ENCODE results near the gene ADGRL3.
"Not testable (repeated sequence)": the region's sequence is repeated elsewhere in the genome, so short reads cannot be mapped to it uniquely, and the experiment has no call there.

Gene ADGRL3

DNA sequence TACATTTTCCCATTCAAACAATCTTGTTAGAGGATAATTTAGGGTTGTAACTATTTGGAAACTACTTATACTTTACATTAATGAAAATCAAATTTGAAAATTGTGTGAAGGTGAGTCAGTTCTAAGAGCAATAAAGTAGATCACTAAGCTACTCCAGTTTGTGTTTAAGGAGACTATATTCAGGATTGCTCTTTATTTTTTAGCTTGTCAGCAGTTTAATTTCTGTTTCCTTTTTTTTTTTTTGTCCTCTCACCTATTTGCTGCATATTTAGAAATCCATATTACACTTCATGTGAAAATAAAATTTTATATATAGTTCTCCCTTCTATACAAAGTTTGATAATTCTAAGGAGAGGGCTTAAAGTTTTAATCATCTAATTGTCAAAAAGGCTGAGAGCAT, 691.8 kb downstream of the ADGRL3 start:
- DNase-seq (ENCODE audit: low read depth, low spot score), result no peak

- no peak for DNase-seq (ENCODE audit: low read depth, low spot score)
These were observed 696.5 kb downstream of the ADGRL3 start for GRCh38 chr4:61896634-61897033.

GRCh38 chr4:61909031-61909430, 708.9 kb downstream of the ADGRL3 start:
- no peak for DNase-seq (ENCODE audit: low read depth, low spot score)

DNA sequence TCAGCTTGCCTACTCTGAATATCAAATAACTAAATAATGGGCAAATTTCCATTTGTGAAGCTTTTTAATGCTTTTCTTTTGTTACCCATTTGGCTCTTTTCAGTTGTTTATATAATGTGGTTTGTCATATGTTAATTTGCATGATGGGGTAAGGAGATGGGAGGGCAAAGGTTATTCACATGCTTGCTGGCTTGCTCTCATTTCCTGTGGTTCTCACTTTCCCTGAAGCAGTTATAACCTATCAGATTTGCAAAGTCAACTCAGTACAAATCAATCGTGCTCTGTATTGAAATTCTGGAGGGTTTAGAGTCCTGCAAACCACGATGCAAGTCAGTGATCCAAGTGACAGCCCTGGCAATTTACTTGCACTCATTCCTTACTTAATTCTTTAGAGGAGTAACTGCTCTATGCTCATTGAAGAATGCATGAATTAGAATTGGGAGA, 711.2 kb downstream of the ADGRL3 start:
- peak; percentile 14 for DNase-seq (ENCODE audit: low read depth, low spot score)

- DNase-seq (ENCODE audit: low read depth, low spot score), result no peak
These were observed 713.5 kb downstream of the ADGRL3 start for GRCh38 chr4:61913619-61914018.

DNA sequence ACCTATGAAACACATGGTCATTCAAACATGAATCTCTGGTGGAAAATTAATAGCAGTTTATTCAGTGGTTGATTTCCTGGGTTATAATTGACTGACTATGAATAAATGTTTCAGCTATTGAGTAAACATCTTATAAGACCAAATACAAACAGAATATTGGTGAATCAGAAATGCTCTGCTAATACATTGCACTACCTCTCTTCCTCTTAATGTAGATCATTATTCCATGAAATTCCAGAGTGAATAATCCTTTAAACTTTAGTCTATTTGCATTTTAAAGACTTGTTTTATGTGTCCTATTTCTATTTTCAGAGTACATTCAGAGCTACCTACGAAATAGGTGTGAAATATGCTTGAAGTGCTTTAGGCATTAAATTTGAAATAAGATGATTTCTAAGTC, 715.4 kb downstream of the ADGRL3 start:
- DNase-seq (ENCODE audit: low read depth, low spot score), result no peak

DNA sequence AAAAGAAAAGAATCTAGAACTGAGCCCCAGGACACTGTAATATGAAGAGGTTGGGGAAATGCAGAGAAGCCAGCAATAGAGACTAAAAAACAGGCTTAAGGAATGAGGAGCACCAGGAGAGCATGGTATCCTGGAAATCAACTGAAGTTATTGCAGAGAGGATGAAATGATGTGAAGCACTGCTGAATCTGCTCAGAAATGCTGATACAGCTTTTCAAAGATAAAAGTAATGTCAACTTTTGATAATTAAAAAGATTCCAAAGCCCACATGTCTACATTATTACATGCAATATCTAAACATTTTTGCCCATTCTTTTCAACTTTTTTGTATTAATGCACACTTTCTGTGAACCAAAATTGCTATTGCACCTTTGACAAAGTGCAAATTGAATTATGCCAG, 718.4 kb downstream of the ADGRL3 start:
- no peak for DNase-seq (ENCODE audit: low read depth, low spot score)

- no peak for DNase-seq (ENCODE audit: low read depth, low spot score)
These were observed 718.9 kb downstream of the ADGRL3 start for GRCh38 chr4:61918987-61919386.

- no peak for DNase-seq (ENCODE audit: low read depth, low spot score)
These were observed 719.4 kb downstream of the ADGRL3 start for GRCh38 chr4:61919561-61919960.

DNA sequence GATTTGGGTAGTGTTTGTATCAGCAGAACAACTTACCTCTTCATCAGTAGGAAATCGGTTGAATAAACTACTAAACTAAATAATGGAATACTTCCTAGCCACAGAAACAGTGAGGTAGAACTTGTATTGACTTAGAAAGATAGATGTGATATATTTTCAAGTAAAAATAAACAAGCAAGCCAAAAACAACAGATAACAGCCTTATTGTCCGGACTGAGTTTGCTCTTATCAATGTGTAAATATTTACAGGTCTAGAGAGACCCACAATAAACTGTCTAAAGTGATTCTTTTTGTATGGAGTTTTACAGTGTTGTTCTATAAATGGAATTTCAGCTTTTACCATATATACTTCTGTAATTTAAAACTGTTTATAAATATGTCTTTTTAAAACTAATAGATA, 721.8 kb downstream of the ADGRL3 start:
- no peak for DNase-seq (ENCODE audit: low read depth, low spot score)

DNA sequence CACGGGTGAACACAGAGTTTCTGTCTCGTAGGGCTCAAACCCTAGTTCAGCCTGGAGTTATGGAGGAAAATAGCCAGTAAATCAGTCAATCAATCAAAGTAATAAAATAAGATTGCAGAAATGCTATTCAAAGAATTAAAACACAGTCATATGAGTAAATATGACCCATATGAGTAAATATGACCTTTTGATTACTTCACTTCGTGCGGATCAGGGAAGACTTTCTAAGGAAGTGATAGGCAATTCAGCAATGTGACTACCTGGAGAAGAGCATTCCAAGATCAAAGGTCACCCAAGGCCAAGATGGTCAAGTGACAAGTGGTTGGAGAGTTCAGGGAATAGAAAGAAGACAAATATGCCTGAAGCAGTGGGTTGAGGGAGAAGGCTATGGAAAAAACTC, 722.6 kb downstream of the ADGRL3 start:
- DNase-seq (ENCODE audit: low read depth, low spot score), result no peak

DNA sequence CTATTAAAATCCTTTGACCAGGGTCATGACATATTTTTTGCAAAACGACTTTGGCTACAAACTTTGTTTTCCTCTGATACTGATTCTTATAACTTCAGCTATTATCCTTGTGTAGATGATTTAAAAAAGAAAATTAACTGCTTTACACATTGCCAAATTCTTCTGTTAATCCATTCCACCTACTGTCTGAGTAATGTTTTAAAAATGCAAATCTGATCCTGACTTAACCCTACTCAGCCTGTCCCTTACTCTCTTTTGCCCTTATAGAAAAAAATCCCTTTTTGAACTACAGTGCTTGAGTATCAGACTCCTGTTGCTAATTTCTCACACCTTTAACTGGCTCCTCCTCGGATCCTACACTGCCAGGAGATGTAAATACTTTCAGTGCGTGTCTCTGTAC, 723.1 kb downstream of the ADGRL3 start:
- DNase-seq (ENCODE audit: low read depth, low spot score), result no peak

GRCh38 chr4:61924131-61924530, 724.0 kb downstream of the ADGRL3 start:
- no peak for DNase-seq (ENCODE audit: low read depth, low spot score)

DNA sequence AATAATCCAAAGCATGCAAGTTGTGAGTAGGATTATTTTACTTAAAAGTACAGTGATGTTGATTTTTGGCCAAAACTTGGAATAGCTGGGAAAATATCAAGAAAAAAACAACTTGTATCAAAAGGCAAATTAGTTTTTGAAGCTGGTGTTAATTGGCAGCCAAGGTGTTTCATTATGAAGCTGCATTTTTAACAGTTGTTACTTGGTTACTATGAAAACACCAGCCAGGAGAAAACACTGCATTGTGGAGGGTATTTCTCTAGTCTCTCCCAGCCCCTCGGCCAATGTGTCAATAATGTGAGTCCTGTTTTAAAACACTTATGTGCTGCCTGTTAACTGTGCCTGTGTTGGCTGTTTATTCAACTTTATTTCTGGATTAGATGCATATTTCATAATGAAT, 733.4 kb downstream of the ADGRL3 start:
- DNase-seq (ENCODE audit: low read depth, low spot score), result no peak

DNA sequence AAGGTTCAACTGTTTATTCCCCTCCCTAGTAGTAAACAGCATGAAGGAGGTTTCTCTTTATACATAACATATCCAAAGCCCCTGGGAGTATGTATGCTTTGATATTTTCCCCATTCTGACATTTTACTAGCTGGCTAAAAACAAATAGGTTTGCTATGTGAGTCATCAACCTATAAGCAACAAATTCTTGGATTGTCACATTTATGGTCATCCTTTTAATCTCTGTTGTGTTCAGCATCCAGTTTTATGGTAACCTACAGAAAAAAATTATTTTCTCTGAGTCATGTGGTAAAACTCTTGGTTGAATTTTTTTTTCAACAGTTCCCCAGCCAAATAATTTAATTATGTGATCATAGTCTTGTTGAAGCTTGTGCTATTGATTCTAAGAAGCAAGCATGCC, 734.1 kb downstream of the ADGRL3 start:
- DNase-seq (ENCODE audit: low read depth, low spot score), result no peak

GRCh38 chr4:61938250-61938846, 738.2 kb downstream of the ADGRL3 start:
- peak; percentile 10 for DNase-seq (ENCODE audit: low read depth, low spot score)

DNA sequence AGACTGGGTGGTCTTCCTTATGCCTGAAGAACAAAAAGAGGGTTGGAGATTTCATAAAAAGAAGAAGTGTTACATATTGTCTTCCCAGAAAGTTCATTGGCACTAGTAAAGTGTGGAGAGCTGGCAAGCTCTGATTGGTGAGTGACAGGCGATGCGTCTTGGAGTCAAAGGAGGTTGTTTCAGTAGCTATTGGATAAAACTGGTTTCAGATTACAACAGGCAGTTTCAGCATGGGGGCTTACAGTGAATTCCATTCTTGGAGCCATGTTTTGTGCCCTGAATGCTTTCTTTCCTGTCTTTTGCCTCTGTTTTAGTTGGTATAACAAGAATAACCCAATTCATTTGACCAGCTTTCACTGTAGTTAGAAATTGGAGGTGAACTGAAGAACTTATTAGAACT, 750.5 kb downstream of the ADGRL3 start:
- peak; percentile 16 for DNase-seq (ENCODE audit: low read depth, low spot score)

- no peak for DNase-seq (ENCODE audit: low read depth, low spot score)
These were observed 753.3 kb downstream of the ADGRL3 start for GRCh38 chr4:61953386-61953785.

- DNase-seq (ENCODE audit: low read depth, low spot score), result peak; percentile 18
These were observed 758.5 kb downstream of the ADGRL3 start for GRCh38 chr4:61958591-61958990.

DNA sequence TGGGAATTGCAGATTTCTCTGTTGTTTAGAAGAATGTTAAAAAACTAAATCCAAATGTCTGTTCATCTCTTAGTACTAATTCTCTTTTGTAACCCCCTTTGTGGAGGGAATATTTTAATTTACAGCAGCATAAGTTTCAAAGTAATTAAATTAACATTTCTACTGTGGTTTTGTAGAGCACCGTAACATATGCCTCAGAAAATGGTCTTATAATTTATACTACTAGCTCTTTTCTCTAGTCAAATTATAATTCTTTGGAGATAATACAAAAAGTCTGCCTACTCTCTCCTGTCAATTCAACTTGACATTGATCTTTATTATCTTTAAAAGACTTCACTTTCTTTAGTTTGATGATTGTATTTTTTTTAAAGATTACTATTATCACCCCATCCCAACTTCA, 759.0 kb downstream of the ADGRL3 start:
- no peak for DNase-seq (ENCODE audit: low read depth, low spot score)

- DNase-seq (ENCODE audit: low read depth, low spot score), result peak; percentile 47
These were observed 784.3 kb downstream of the ADGRL3 start for GRCh38 chr4:61984260-61984909.

- no peak for DNase-seq (ENCODE audit: low read depth, low spot score)
These were observed 785.3 kb downstream of the ADGRL3 start for GRCh38 chr4:61985426-61985825.

- not testable (repeated sequence) for DNase-seq (ENCODE audit: low read depth, low spot score)
These were observed 786.8 kb downstream of the ADGRL3 start for GRCh38 chr4:61986929-61987328.

DNA sequence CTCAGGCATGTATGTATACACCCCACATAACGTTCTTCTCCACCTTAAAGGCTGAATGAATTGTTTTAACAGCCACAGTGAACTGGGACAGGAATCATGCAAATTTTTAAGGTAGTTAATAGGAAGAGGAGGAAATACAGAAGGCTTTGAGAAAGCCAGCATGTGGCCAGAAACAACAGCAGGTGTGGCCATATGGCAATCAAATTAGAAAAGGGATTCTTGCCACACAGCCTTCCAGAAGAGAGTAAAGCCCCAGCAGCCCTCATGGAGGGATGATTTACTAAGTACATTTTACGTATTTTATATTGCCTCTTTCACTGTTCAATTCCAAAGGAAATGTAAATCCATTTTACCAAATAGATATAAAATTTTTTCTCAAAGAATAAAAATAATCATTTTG, 792.2 kb downstream of the ADGRL3 start:
- DNase-seq (ENCODE audit: low read depth, low spot score), result no peak
